Measurements from ENCODE around the gene ZDHHC9. TPM values are rescaled to one million over a fixed set of nuclear protein-coding genes. Genes with fewer than 3 reads are reported as not detected.

Gene ZDHHC9
- total RNA-seq, 5 donors from 2014 or later (not counting 1 experiment from before 2014, with no cell fraction given), result 3.3 to 7.9 (median 7.3) TPM

DNA sequence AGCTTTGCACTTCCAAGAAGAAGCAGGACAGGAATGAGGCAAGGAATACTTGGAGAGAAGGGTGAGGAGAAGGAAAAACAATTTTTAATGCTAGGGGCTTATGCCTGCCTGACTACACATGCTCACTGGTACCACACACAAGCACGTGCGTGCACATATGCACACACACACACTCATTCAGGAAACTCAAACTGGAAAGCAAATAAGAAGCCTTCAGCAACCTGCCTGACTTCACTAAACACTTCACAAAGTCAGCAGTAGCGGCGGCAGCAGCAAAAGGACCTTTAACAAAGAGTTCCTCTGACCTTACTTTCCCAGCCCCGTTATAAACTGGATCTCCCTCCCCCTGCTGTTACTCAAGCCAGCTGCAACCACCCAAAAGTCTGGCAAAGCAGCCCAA, 3.3 kb downstream of the ZDHHC9 start:
- H3K4me1 ChIP-seq (ENCODE audit: control insufficient read depth in 1 of 2, extremely low read depth in 1 of 2, insufficient read depth in 2 of 2, low read length in 2 of 2), result peaks cover 0 to 11% of the 10 kb centered on the region in 2 experiments
- H3K9me3 ChIP-seq, result no peaks in the 10 kb centered on the region
- no peaks in the 10 kb centered on the region for H3K27me3 ChIP-seq (replicated peaks in 1 of 2; ENCODE audit: control insufficient read depth in 2 of 2, extremely low read depth in 1 of 2, insufficient read depth in 2 of 2, low read length in 1 of 2)
- H3K36me3 ChIP-seq (ENCODE audit: control insufficient read depth in 2 of 2, extremely low read depth in 1 of 2, insufficient read depth in 1 of 2, low read length in 1 of 2), result no peaks in the 10 kb centered on the region
- no peak overlapping the region for H3K27ac Mint-ChIP-seq
- no peak overlapping the region for H3K4me3 Mint-ChIP-seq
- peaks cover 6 to 25% (median 15%) of the 10 kb centered on the region in 3 donors for H3K4me1 Mint-ChIP-seq
- no peak for DNase-seq
- POLR2A ChIA-PET, result no interaction called here
- H3K9me3 Mint-ChIP-seq, result no peaks in the 10 kb centered on the region
- WGBS (ENCODE audit: insufficient coverage), result 100% methylated on average over 2 of the region's 5 CpGs
- peaks cover 0 to 13% of the 10 kb centered on the region in 2 donors for H3K27me3 Mint-ChIP-seq
- H3K4me3 ChIP-seq (ENCODE audit: control insufficient read depth in 1 of 2, extremely low read depth in 1 of 2, low read length in 1 of 2), result no peak overlapping the region
- CTCF ChIA-PET, result no interaction called here
- ATAC-seq (replicated peaks in 1 of 4), result no peak
- peaks cover 2% of the 10 kb centered on the region for H3K36me3 Mint-ChIP-seq
- no peak overlapping the region for H3K27ac ChIP-seq (ENCODE audit: low read length)

DNA sequence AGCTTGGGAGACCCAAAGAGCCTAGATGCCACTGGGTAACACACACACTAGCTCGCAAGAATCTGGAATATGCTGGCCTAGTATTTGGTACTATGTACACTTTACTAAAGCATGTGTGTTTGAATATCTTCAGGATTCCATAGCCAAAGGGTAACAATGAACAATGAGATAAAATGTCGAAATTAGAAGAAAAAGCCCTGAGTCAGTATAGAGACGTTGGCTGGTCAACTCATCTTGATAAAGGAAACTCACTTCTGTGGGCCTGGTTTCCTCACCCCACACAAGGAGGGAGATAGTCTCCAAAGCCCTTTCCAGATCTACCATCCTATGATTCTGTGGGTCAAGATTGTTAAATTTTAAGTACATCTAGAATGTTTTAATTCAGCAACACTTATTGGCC, 6.9 kb downstream of the ZDHHC9 start:
- no peaks in the 10 kb centered on the region for H3K4me1 ChIP-seq (ENCODE audit: control insufficient read depth in 1 of 2, extremely low read depth in 1 of 2, insufficient read depth in 2 of 2, low read length in 2 of 2)
- H3K27ac ChIP-seq (ENCODE audit: low read length), result no peak overlapping the region
- CTCF ChIA-PET, result no interaction called here
- H3K9me3 ChIP-seq, result no peaks in the 10 kb centered on the region
- Mint-ChIP-seq H3K36me3 (peaks cover 2% of the 10 kb centered on the region), H3K4me1 (peaks cover 2 to 11% (median 6%) of the 10 kb centered on the region in 3 donors), H3K27ac (no peak overlapping the region), H3K27me3 (peaks cover 0 to 18% of the 10 kb centered on the region in 2 donors), H3K9me3 (no peaks in the 10 kb centered on the region), H3K4me3 (no peak overlapping the region)
- H3K36me3 ChIP-seq (ENCODE audit: control insufficient read depth in 2 of 2, extremely low read depth in 1 of 2, insufficient read depth in 1 of 2, low read length in 1 of 2), result no peaks in the 10 kb centered on the region
- no CpG with 5 or more reads among the region's 3 CpGs for WGBS (ENCODE audit: insufficient coverage)
- ATAC-seq (replicated peaks in 1 of 4) (no peak), DNase-seq (no peak)
- H3K4me3 ChIP-seq (ENCODE audit: control insufficient read depth in 1 of 2, extremely low read depth in 1 of 2, low read length in 1 of 2), result no peak overlapping the region
- no peaks in the 10 kb centered on the region for H3K27me3 ChIP-seq (replicated peaks in 1 of 2; ENCODE audit: control insufficient read depth in 2 of 2, extremely low read depth in 1 of 2, insufficient read depth in 2 of 2, low read length in 1 of 2)
- POLR2A ChIA-PET, result no interaction called here

DNA sequence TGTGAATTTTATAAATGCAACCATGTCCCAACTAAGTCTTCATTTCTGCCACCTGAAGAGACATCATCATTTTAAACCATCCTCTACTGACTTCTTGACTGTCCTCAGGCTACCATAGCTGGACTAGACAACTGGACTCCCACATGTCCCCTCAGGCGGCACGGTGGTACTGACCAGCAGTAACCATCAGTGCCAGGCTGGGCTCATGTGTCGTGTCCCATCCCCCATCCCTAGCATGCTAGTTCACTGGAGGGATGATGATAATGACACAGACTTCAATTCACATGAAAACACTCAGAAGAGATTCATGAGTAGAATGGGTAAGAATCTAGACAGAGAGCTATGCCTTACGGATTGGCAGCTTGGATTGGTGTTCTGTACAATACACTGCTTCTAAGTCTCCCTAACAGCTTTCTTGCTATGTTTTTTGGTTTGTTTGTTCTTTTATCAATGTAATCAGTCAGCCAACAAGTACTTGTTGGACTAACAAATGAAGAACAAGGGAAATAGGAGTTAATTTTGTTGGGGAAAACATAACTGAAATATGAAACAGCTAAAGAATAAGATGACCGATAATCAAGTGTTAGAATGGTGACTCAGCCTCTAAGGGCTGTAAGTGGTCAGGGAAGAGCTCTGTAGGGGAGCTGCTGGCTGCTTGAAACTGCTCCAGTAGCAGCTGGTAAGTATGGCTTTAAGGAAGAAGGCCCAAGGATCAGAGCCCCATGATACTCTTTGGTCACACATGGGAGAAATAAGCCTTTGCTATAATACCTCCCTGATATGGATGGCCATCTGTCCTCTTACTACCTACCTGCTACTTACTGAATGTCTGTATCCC, 10.3 kb downstream of the ZDHHC9 start:
- ChIA-PET POLR2A (no interaction called here), CTCF (interaction anchor here (0.7 to 2.3 kb wide), 3 partner anchors 10 to 268 kb away, joined by 3 to 7 read pairs (median 5); no protein-coding TSS in a partner anchor)
- Mint-ChIP-seq H3K4me3 (no peak overlapping the region), H3K27ac (no peak overlapping the region), H3K9me3 (no peaks in the 10 kb centered on the region), H3K27me3 (peaks cover 0 to 9% of the 10 kb centered on the region in 2 donors), H3K4me1 (no peaks in the 10 kb centered on the region), H3K36me3 (peaks cover 7% of the 10 kb centered on the region)
- WGBS (ENCODE audit: insufficient coverage), result 100% methylated on average over 2 of the region's 5 CpGs
- no peaks in the 10 kb centered on the region for H3K27me3 ChIP-seq (replicated peaks in 1 of 2; ENCODE audit: control insufficient read depth in 2 of 2, extremely low read depth in 1 of 2, insufficient read depth in 2 of 2, low read length in 1 of 2)
- no peaks in the 10 kb centered on the region for H3K4me1 ChIP-seq (ENCODE audit: control insufficient read depth in 1 of 2, extremely low read depth in 1 of 2, insufficient read depth in 2 of 2, low read length in 2 of 2)
- H3K27ac ChIP-seq (ENCODE audit: low read length), result no peak overlapping the region
- H3K36me3 ChIP-seq (ENCODE audit: control insufficient read depth in 2 of 2, extremely low read depth in 1 of 2, insufficient read depth in 1 of 2, low read length in 1 of 2), result no peaks in the 10 kb centered on the region
- ATAC-seq (replicated peaks in 1 of 4) (no peak), DNase-seq (no peak)
- no peak overlapping the region for H3K4me3 ChIP-seq (ENCODE audit: control insufficient read depth in 1 of 2, extremely low read depth in 1 of 2, low read length in 1 of 2)
- H3K9me3 ChIP-seq, result no peaks in the 10 kb centered on the region

DNA sequence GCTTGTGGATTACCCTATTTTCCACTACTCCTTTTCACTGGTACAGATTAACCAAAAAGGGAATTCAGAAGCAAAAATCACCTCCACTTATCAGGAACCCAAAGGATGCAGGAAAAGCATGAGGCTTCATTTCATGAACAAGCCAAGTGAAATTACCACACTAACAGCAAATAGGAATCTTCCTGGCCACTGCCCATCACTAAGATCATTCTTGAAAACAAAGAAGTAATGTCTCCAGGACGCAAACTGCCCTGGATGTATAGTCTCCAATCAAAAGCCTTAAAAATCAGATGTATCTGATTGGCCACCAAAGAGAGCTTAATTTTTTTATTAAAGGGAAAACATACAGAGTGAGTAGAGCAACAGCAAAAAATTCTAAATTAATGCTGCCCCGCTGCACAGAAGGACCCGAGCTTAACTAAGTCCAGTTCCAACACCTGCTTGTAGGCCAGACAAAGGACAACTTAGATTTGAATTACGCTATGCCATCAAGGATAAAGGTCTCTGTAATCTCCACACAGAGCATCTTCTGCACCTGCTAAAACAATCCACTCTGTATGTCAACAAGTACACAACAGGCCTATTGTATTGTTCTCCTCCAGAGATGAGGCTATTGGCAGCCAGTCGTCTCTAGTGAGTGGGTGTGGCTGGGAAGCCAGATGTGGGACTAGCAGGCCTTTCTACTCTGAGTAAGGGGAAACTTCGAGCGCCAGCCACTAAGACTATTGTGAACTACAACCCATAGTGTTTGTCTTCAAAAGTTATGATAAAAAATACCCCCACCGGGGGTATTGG, 12.4 kb downstream of the ZDHHC9 start:
- ATAC-seq (replicated peaks in 1 of 4), result no peak
- CTCF ChIA-PET, result interaction anchor here in 1 of 2 donors (2.3 kb wide), 1 partner anchor 8 kb away, joined by 5 read pairs; no protein-coding TSS in a partner anchor
- DNase-seq, result no peak
- POLR2A ChIA-PET, result no interaction called here
- Histone ChIP-seq H3K27ac (ENCODE audit: low read length) (no peak overlapping the region), H3K9me3 (no peaks in the 10 kb centered on the region), H3K4me1 (ENCODE audit: control insufficient read depth in 1 of 2, extremely low read depth in 1 of 2, insufficient read depth in 2 of 2, low read length in 2 of 2) (no peaks in the 10 kb centered on the region), H3K27me3 (replicated peaks in 1 of 2; ENCODE audit: control insufficient read depth in 2 of 2, extremely low read depth in 1 of 2, insufficient read depth in 2 of 2, low read length in 1 of 2) (no peaks in the 10 kb centered on the region), H3K36me3 (ENCODE audit: control insufficient read depth in 2 of 2, extremely low read depth in 1 of 2, insufficient read depth in 1 of 2, low read length in 1 of 2) (no peaks in the 10 kb centered on the region), H3K4me3 (ENCODE audit: control insufficient read depth in 1 of 2, extremely low read depth in 1 of 2, low read length in 1 of 2) (no peak overlapping the region)
- Mint-ChIP-seq H3K27me3 (peaks cover 0 to 9% of the 10 kb centered on the region in 2 donors), H3K4me3 (no peak overlapping the region), H3K36me3 (peaks cover 4% of the 10 kb centered on the region), H3K4me1 (peaks cover 1 to 3% (median 1%) of the 10 kb centered on the region in 3 donors), H3K9me3 (no peaks in the 10 kb centered on the region), H3K27ac (no peak overlapping the region)
- WGBS (ENCODE audit: insufficient coverage), result no CpG with 5 or more reads among the region's 8 CpGs

DNA sequence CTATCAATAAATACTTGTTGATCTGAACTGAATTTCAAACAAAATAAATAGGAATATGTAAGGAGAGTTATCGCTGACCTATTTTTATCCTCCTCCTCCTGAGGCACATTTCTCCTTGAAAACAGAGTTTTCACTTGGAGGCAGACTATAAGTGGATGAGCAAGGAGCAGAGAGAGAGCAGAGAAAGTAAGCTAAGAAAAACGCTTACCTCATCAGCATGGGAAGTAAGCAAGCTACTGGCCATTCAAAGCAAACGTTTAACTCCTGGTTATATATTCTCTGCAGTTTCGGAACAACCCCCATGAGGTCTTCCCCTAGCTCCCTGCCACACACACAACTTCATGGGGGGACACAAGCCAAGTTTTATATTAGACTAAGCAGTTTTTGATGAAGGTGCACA, 13.2 kb downstream of the ZDHHC9 start:
- ChIA-PET POLR2A (no interaction called here), CTCF (no interaction called here)
- H3K27ac ChIP-seq (ENCODE audit: low read length), result no peak overlapping the region
- no peaks in the 10 kb centered on the region for H3K36me3 ChIP-seq (ENCODE audit: control insufficient read depth in 2 of 2, extremely low read depth in 1 of 2, insufficient read depth in 1 of 2, low read length in 1 of 2)
- H3K4me3 Mint-ChIP-seq, result no peak overlapping the region
- H3K27me3 ChIP-seq (replicated peaks in 1 of 2; ENCODE audit: control insufficient read depth in 2 of 2, extremely low read depth in 1 of 2, insufficient read depth in 2 of 2, low read length in 1 of 2), result no peaks in the 10 kb centered on the region
- no peak overlapping the region for H3K27ac Mint-ChIP-seq
- no peaks in the 10 kb centered on the region for H3K9me3 ChIP-seq
- no peak for ATAC-seq (replicated peaks in 1 of 4)
- H3K4me1 Mint-ChIP-seq, result peaks cover 7 to 9% (median 7%) of the 10 kb centered on the region in 3 donors
- H3K4me1 ChIP-seq (ENCODE audit: control insufficient read depth in 1 of 2, extremely low read depth in 1 of 2, insufficient read depth in 2 of 2, low read length in 2 of 2), result no peaks in the 10 kb centered on the region
- no peak for DNase-seq
- peaks cover 0 to 9% of the 10 kb centered on the region in 2 donors for H3K27me3 Mint-ChIP-seq
- WGBS (ENCODE audit: insufficient coverage), result no CpG with 5 or more reads among the region's 4 CpGs
- H3K4me3 ChIP-seq (ENCODE audit: control insufficient read depth in 1 of 2, extremely low read depth in 1 of 2, low read length in 1 of 2), result no peak overlapping the region
- peaks cover 4% of the 10 kb centered on the region for H3K36me3 Mint-ChIP-seq
- H3K9me3 Mint-ChIP-seq, result no peaks in the 10 kb centered on the region

DNA sequence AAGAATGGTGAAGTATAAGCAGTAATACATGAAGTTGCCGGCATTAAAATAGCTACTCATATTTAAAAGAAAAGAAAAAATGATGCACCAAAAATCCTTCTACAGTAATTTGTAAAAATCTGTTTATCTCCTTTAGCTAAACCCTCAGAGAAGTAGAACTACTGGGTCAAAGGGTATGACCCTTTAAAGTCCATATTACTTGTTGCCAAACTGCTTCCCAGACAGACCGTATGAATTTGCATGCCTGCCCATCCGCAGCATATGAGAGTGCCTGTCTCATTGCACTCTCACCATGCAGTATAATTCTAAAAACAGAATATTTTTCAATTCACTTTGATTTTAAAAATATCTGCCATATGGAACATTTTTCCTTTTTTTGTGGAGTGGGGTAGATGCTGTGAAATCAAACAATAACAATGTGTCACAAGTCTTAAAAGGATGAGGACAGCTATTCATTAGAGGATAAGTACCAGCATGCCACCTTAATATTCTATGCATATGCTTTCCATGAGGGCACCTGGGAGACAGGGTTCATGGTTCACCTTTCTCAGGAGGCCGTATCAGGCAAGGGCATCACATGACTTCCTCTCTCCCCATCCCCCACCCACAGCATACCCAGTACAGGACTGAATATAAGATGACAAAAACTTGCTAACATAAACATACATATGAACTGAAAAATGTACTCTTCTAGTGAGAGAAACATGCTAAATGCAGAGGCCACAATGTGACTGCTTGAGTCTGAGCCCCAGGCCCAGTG, 17.8 kb downstream of the ZDHHC9 start:
- POLR2A ChIA-PET, result interaction anchor here in 1 of 2 donors (0.5 kb wide), 1 partner anchor 74 kb away, joined by 5 read pairs; no protein-coding TSS in a partner anchor
- Mint-ChIP-seq H3K27ac (peak overlapping the region; percentile 28 to 57), H3K36me3 (peaks cover 4% of the 10 kb centered on the region), H3K9me3 (no peaks in the 10 kb centered on the region), H3K4me3 (no peak overlapping the region), H3K27me3 (peaks cover 0 to 4% of the 10 kb centered on the region in 2 donors), H3K4me1 (peaks cover 13 to 17% (median 16%) of the 10 kb centered on the region in 3 donors)
- WGBS (ENCODE audit: insufficient coverage), result no CpG with 5 or more reads among the region's 4 CpGs
- DNase-seq (peak in 11 of 35 experiments; percentile 0 to 30 (median 7)), ATAC-seq (replicated peaks in 1 of 4) (peak in 2 of 4 experiments; percentile 52 to 55)
- H3K4me3 ChIP-seq (ENCODE audit: control insufficient read depth in 1 of 2, extremely low read depth in 1 of 2, low read length in 1 of 2), result no peak overlapping the region
- no peaks in the 10 kb centered on the region for H3K27me3 ChIP-seq (replicated peaks in 1 of 2; ENCODE audit: control insufficient read depth in 2 of 2, extremely low read depth in 1 of 2, insufficient read depth in 2 of 2, low read length in 1 of 2)
- CTCF ChIA-PET, result interaction anchor here (0.6 to 1.7 kb wide), 5 partner anchors 70 to 639 kb away, joined by 3 to 5 read pairs (median 3); no protein-coding TSS in a partner anchor
- H3K9me3 ChIP-seq, result no peaks in the 10 kb centered on the region
- H3K4me1 ChIP-seq (ENCODE audit: control insufficient read depth in 1 of 2, extremely low read depth in 1 of 2, insufficient read depth in 2 of 2, low read length in 2 of 2), result no peaks in the 10 kb centered on the region
- H3K27ac ChIP-seq (ENCODE audit: low read length), result no peak overlapping the region
- no peaks in the 10 kb centered on the region for H3K36me3 ChIP-seq (ENCODE audit: control insufficient read depth in 2 of 2, extremely low read depth in 1 of 2, insufficient read depth in 1 of 2, low read length in 1 of 2)
